Kidney (tissue), 14 donors: Measurements from ENCODE around the gene MAJIN. TPM values are rescaled to one million over a fixed set of nuclear protein-coding genes. Genes with fewer than 3 reads are reported as not detected.

ENCODE experiments used
- DNase-seq, 5 donors: peaks; one replicate each; pipeline ENCODE4 v3.0.0-alpha.2; 2013 to 2020
- FAIRE-seq: peaks from 2 replicates; lab custom pipeline; 2012; peaks lifted over from hg19 to GRCh38; lab: Jason Lieb, UNC
- H3K27ac ChIP-seq, 2 donors: one replicate each; pipeline ENCODE4 v1.7.0; 2013; ENCODE audit warnings: low read depth in 2 of 2, low read length in 2 of 2, inconsistent platforms in 1 of 2
- H3K27me3 ChIP-seq: one replicate; pipeline ENCODE4 v1.7.1; 2013; ENCODE audit warnings: low read length, inconsistent platforms; ENCODE audit not compliant: control insufficient read depth, insufficient read depth
- H3K36me3 ChIP-seq, 3 donors: one replicate each; pipeline versions ENCODE4 v1.7.0 to v1.7.1; 2013; ENCODE audit warnings: low read length in 3 of 3, control low read depth in 1 of 3, inconsistent platforms in 1 of 3; ENCODE audit not compliant: insufficient read depth in 3 of 3, control insufficient read depth in 2 of 3
- H3K4me1 ChIP-seq, 3 donors: one replicate each; pipeline versions ENCODE4 v1.7.0 to v1.7.1; 2013; ENCODE audit warnings: low read length in 3 of 3, inconsistent platforms in 1 of 3, low read depth in 1 of 3; ENCODE audit not compliant: control insufficient read depth in 2 of 3, insufficient read depth in 2 of 3
- H3K4me3 ChIP-seq, 3 donors: one replicate each; pipeline versions ENCODE4 v1.7.0 to v1.8.1; 2013; ENCODE audit warnings: low read length in 3 of 3, control low read depth in 1 of 3, inconsistent platforms in 1 of 3
- H3K9ac ChIP-seq, 3 donors: one replicate each; pipeline versions ENCODE4 v1.7.0 to v1.7.1; 2013; ENCODE audit warnings: low read length in 3 of 3, control low read depth in 1 of 3, inconsistent platforms in 1 of 3
- H3K9me3 ChIP-seq, 3 donors: one replicate each; pipeline versions ENCODE4 v1.7.0 to v1.7.1; 2013; ENCODE audit warnings: low read length in 3 of 3, control low read depth in 1 of 3, inconsistent platforms in 1 of 3; ENCODE audit not compliant: control insufficient read depth in 2 of 3, insufficient read depth in 1 of 3
- intact Hi-C: fragments of 100-400 bp; cut with DNase I; formaldehyde crosslinking; loops from one replicate; pipeline ENCODE4 v1.11.1; 2022
- polyA plus RNA-seq: library from polyadenylated mRNA; stranded (reverse); fragments of 350-450 nt; fragmentation: Illumina TruSeq; extraction: RNeasy Lipid Tissue Mini Kit (QIAGEN cat#74804); gene quantifications from one replicate; pipeline ENCODE4 v1.2.3, GENCODE V29; 2014; ENCODE audit warnings: low read depth, low replicate concordance; ENCODE audit not compliant: insufficient read depth
- total RNA-seq: library from RNA; stranded (reverse); fragmentation: NEBNext Ultra II Directional; extraction: Animal tissue kit (Norgen Biotek cat#: 25700); gene quantifications from one replicate; pipeline ENCODE4 v1.2.1, GENCODE V29; 2021
- TF ChIP-seq, protein P1 (sequence below): IDR thresholded peaks from 3 replicates; pipeline ENCODE4 v1.5.1; 2012; ENCODE audit warnings: mild to moderate bottlenecking, moderate library complexity, borderline replicate concordance; ENCODE audit not compliant: insufficient read depth; ENCODE audit errors: extremely low read depth
- donor health status: control.
- donor health status: control.
- donor health status: control.
- donor health status: control.
- donor health status: control.
- donor health status: DM: yes; HTN: yes; CAD: no.
- donor health status: Normal renal cell carcinoma (clear cell type).

The MAJIN gene
- total and polyA plus RNA-seq, 2 donors from 2014 or later, result 0.80 TPM; not detected in 1

DNA sequence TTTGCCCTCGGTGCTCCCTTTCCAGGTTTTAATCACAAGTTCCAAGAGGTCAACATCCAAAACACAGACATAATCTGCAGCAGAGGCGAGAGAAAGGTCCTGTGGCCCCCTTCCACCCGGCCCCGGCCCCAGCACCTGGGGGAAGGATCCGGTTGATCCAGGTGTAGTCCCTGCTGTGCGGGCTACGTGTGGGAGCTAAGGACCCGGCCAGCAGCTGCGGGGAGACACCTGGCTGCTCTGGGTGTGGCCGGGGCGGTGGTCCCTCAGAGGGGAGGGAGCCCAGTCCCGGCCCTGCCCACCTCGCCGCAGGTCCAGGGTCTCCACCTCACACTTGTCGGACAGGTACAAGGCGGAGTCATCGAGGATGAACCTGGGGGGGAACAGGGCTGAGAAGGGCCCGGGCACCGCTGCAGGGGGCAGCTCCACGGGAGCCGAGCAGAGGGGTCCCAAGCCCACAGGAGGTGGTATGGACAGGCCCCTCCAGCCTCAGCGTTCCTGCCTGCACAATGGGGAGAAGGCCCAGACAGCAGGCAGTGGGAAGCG is 68.5 kb downstream of the MAJIN start:
- FAIRE-seq, result no peak
- Histone ChIP-seq H3K9me3 (no peaks in the 10 kb centered on the region), H3K4me1 (no peaks in the 10 kb centered on the region), H3K9ac (no peak overlapping the region), H3K27ac (no peak overlapping the region), H3K27me3 (no peaks in the 10 kb centered on the region), H3K4me3 (no peak overlapping the region), H3K36me3 (peaks cover 2 to 25% (median 12%) of the 10 kb centered on the region in 3 donors)
- no peak for DNase-seq
- intact Hi-C loops, result no loop called here
- TF ChIP-seq, protein P1, sequence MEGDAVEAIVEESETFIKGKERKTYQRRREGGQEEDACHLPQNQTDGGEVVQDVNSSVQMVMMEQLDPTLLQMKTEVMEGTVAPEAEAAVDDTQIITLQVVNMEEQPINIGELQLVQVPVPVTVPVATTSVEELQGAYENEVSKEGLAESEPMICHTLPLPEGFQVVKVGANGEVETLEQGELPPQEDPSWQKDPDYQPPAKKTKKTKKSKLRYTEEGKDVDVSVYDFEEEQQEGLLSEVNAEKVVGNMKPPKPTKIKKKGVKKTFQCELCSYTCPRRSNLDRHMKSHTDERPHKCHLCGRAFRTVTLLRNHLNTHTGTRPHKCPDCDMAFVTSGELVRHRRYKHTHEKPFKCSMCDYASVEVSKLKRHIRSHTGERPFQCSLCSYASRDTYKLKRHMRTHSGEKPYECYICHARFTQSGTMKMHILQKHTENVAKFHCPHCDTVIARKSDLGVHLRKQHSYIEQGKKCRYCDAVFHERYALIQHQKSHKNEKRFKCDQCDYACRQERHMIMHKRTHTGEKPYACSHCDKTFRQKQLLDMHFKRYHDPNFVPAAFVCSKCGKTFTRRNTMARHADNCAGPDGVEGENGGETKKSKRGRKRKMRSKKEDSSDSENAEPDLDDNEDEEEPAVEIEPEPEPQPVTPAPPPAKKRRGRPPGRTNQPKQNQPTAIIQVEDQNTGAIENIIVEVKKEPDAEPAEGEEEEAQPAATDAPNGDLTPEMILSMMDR, result no peak

DNA sequence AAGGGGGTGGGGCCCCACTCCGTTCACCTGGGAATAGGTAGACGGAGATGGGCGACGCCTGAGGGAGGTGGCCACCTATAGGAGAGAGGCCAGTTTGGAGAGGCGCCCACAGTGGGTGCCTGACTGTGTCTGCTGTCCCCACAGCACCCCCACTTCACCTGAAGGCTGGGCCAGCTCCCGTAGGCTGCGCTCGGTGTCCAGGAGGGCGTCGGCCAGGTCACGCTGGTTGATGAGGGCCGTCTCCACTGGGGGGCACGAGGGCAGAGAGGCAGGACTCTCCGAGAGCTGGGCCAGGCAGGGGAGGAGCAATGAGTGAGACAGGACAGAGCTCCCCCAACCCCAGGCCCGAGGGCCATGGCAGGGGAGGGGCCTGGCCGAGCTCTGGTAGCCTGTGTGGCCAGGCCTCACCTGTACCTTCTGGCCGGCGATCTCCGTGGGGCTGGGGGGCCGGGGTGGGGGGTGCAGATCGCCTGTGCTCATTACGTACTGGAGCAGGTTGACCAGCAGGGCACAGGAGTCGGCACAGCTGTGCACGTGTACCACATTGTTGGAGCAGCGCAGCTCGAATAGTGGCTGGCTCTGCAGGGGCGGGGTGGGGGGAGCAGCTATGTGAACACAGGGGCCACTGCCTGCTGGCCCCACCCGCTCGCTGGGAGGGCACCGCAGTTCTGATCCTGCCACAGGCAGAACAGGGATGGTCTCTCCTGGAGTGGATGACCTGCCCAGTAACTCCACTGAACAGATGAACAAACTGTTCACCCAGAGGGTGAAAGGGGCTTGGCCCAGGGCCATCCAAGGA is 69.6 kb downstream of the MAJIN start:
- FAIRE-seq (no peak), DNase-seq (no peak)
- Histone ChIP-seq H3K36me3 (peaks cover 2 to 29% (median 13%) of the 10 kb centered on the region in 3 donors), H3K27me3 (no peaks in the 10 kb centered on the region), H3K4me3 (no peak overlapping the region), H3K4me1 (no peaks in the 10 kb centered on the region), H3K9ac (no peak overlapping the region), H3K27ac (no peak overlapping the region), H3K9me3 (no peaks in the 10 kb centered on the region)
- intact Hi-C loops, result no loop called here
- TF ChIP-seq, protein P1, result no peak

- Histone ChIP-seq H3K27ac (no peak overlapping the region), H3K4me3 (no peak overlapping the region), H3K36me3 (peaks cover 2 to 24% (median 11%) of the 10 kb centered on the region in 3 donors), H3K9ac (no peak overlapping the region), H3K9me3 (no peaks in the 10 kb centered on the region), H3K27me3 (no peaks in the 10 kb centered on the region), H3K4me1 (no peaks in the 10 kb centered on the region)
- no peak for DNase-seq
- no peak for FAIRE-seq
- intact Hi-C loops, result no loop called here
- TF ChIP-seq, protein P1, result no peak
These were observed 71.1 kb downstream of the MAJIN start for GRCh38 chr11:64900774-64901173.
